Lower leg skin (tissue), 3 donors: ENCODE data around the gene HIBCH.

Source experiments
- CTCF ChIP-seq, 3 donors: fragments of 450-650 bp; IDR thresholded peaks; one replicate each; pipeline ENCODE4 v1.5.1; 2016; ENCODE audit warnings: antibody characterized with exemption in 3 of 3, mild to moderate bottlenecking in 3 of 3, moderate library complexity in 2 of 3
- POLR2A ChIP-seq, 2 donors: fragments of 450-650 bp; IDR thresholded peaks; one replicate each; pipeline ENCODE4 v1.6.1; 2016 to 2017; ENCODE audit warnings: antibody characterized with exemption in 2 of 2, mild to moderate bottlenecking in 1 of 2, moderate library complexity in 1 of 2

- TF ChIP-seq CTCF (IDR thresholded peaks at IDR 0.05): peak in 1 of 3 donors; percentile 36
- TF ChIP-seq POLR2A (IDR thresholded peaks at IDR 0.05): no peak
Measured at GRCh38 chr2:190180313-190181122, 139.1 kb downstream of the HIBCH start.
